GM18868 (cell line): ENCODE results near the gene XRCC4.
"Not testable (repeated sequence)": the region's sequence is repeated elsewhere in the genome, so short reads cannot be mapped to it uniquely, and the experiment has no call there.

Experiments
- ATAC-seq: cut with Tn5 transposase; IDR thresholded peaks from one replicate; pipeline ENCODE4 v1.9.1; 2021; ENCODE audit warnings: mild to moderate bottlenecking, moderate library complexity; ENCODE audit not compliant: unreplicated experiment

Gene XRCC4

GRCh38 chr5:83340511-83340918 lies 263.2 kb downstream of the XRCC4 start:
- ATAC-seq, result peak; percentile 41

GRCh38 chr5:83341815-83342334 lies 264.5 kb downstream of the XRCC4 start:
- ATAC-seq, result no peak

- ATAC-seq, result no peak
Measured at GRCh38 chr5:83342465-83342864, 265.1 kb downstream of the XRCC4 start.

GRCh38 chr5:83343299-83343698 lies 266.0 kb downstream of the XRCC4 start:
- no peak for ATAC-seq

- ATAC-seq, result no peak
Measured at GRCh38 chr5:83345423-83345822, 268.1 kb downstream of the XRCC4 start.

GRCh38 chr5:83348281-83348780 lies 271.0 kb downstream of the XRCC4 start:
- ATAC-seq, result no peak

- no peak for ATAC-seq
Measured at GRCh38 chr5:83353231-83353630, 275.9 kb downstream of the XRCC4 start.

- ATAC-seq, result no peak
Measured at GRCh38 chr5:83353774-83354173, 276.4 kb downstream of the XRCC4 start.

- no peak for ATAC-seq
Measured at GRCh38 chr5:83354958-83355357, 277.6 kb downstream of the XRCC4 start.

- ATAC-seq, result not testable (repeated sequence)
Measured at GRCh38 chr5:83355482-83356014, 278.2 kb downstream of the XRCC4 start.

- ATAC-seq, result peak; percentile 78
Measured at GRCh38 chr5:83357621-83358231, 280.4 kb downstream of the XRCC4 start.

GRCh38 chr5:83360573-83360972 lies 283.2 kb downstream of the XRCC4 start:
- ATAC-seq, result no peak

GRCh38 chr5:83362526-83362925 lies 285.2 kb downstream of the XRCC4 start:
- ATAC-seq, result no peak

- no peak for ATAC-seq
Measured at GRCh38 chr5:83363111-83363885, 286.0 kb downstream of the XRCC4 start.

- ATAC-seq, result no peak
Measured at GRCh38 chr5:83363886-83364275, 286.5 kb downstream of the XRCC4 start.

GRCh38 chr5:83364312-83365299 lies 287.3 kb downstream of the XRCC4 start:
- peak; percentile 78 for ATAC-seq

- peak; percentile 36 for ATAC-seq
Measured at GRCh38 chr5:83368319-83368718, 291.0 kb downstream of the XRCC4 start.

- peak; percentile 37 for ATAC-seq
Measured at GRCh38 chr5:83368835-83369234, 291.5 kb downstream of the XRCC4 start.

- ATAC-seq, result no peak
Measured at GRCh38 chr5:83370957-83371356, 293.6 kb downstream of the XRCC4 start.

GRCh38 chr5:83371726-83372125 lies 294.4 kb downstream of the XRCC4 start:
- no peak for ATAC-seq

- ATAC-seq, result no peak
Measured at GRCh38 chr5:83374547-83374946, 297.2 kb downstream of the XRCC4 start.
